GM18951 (cell line): ENCODE results near the gene LRRC15.

Experiments used
- POLR2A ChIP-seq: IDR thresholded peaks from 4 replicates; pipeline ENCODE4 v1.6.1; 2011; ENCODE audit warnings: mild to moderate bottlenecking; ENCODE audit not compliant: insufficient read length, insufficient read depth; ENCODE audit errors: extremely low read depth
- in situ Hi-C: fragments of 300-500 bp; cut with MboI; formaldehyde crosslinking; loops from one replicate; pipeline ENCODE4 v1.12.0; 2022; ENCODE audit warnings: low sequenced_read_pairs, mixed read lengths, inconsistent platforms; ENCODE audit not compliant: unreplicated experiment

Gene LRRC15

GRCh38 chr3:194343561-194343893, 26.0 kb downstream of the LRRC15 start:
- in situ Hi-C loops, result no loop called here
- no peak for TF ChIP-seq POLR2A

DNA sequence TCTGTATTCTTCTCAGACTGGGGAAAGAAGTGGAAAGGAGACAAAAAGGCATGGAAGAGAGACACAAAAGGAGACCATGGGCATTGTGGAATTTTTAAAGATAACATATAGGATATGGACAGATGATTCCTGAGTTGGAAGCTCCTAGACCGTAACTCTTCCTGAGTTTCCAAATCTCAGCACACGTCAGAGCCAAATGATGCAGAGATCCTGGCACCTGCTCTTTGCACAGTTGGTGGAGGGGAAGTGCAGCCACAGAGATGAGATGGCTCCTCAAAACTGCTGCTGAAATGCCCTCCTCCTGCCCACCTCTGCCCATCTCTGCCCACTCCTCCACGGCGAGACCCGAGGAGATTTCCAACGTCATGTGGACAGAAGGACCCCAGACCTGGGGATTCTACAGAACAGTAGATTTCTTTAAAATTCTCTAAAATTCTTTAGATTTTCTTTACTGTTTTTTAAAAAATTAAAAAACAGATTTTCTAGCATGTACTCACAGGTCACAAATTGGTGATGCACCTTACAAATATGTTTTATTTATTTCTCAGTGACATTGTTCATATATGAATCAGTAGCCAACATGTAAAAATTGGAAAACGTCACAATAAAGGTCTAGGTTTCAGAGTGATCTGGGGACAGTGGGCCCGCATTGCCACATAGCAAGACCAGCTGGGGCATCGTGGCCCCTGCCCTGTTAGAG, 26.5 kb downstream of the LRRC15 start:
- no peak for TF ChIP-seq POLR2A
- in situ Hi-C loops, result no loop called here

GRCh38 chr3:194340757-194341400, 28.7 kb downstream of the LRRC15 start:
- no peak for TF ChIP-seq POLR2A
- in situ Hi-C loops, result no loop called here

- no peak for TF ChIP-seq POLR2A
- in situ Hi-C loops, result loop anchor here (10.0 kb wide), 1 partner anchor 245 kb away; no protein-coding TSS in a partner anchor
Measured at GRCh38 chr3:194339840-194340239, 29.7 kb downstream of the LRRC15 start.

DNA sequence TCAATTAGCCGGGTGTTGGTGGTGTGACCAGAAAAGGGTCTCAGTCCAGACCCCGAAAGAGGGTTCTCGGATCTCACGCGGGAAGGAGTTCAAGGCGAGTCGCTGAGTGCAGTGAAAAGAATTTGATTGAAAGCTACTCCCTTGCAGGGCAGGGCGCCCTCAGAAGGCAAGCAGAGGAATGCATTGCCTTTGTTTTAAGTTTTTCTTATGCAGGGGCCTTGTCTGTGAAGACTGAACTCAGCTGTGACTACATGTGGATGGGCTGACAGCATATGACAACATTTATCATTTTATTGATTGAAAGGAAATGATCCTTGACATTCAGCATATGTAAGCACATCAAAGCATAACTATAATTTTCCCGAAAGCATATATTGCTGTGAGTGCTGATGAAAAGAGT, 30.2 kb downstream of the LRRC15 start:
- in situ Hi-C loops, result loop anchor here (10.0 kb wide), 1 partner anchor 245 kb away; no protein-coding TSS in a partner anchor

GRCh38 chr3:194337965-194338753, 31.4 kb downstream of the LRRC15 start:
- in situ Hi-C loops, result loop anchor here (10.0 kb wide), 1 partner anchor 247 kb away; no protein-coding TSS in a partner anchor
- no peak for TF ChIP-seq POLR2A

More for the DNA sequence above, 30.2 kb downstream of the LRRC15 start:
- TF ChIP-seq POLR2A, result no peak

DNA sequence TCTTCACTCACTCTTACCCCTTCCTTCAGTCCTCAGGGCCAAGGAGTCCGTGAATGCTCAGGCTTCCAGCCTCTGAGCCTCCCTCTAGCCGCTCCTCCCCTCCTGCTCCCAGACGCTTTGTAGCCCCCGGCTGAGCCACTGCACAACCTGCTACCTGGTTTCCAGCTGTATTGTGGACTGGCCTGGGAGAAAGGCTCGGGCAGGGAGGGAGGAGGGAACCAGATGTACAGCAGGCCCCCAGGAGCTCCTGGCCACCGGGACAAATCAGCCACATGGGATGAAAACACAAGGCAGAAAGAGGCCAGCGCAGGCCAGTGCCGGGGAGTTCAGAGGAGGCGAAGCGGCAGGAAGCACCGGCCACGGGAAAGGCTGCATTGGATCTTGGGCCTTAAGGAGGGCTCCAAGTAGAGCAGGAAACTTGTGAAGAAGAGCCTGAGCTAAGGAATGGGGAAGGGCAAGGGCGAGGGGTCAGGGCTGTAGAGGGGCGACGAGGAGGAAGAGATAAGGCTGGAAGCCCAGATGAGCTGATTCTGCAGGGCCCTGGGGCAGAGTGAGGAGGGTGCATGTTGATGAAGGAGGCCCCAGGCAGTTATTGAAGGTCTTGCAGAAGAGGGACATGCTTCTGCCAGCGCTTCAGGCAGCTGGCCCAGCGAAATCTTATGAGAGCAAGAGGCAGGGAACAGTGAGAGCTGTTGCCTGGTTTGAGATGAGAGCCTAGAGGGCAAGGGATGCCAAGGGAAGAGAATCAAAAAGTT, 32.8 kb downstream of the LRRC15 start:
- in situ Hi-C loops, result loop anchor here (10.0 kb wide), 1 partner anchor 248 kb away; no protein-coding TSS in a partner anchor
- no peak for TF ChIP-seq POLR2A

- no peak for TF ChIP-seq POLR2A
- in situ Hi-C loops, result loop anchor here (10.0 kb wide), 1 partner anchor 251 kb away; no protein-coding TSS in a partner anchor
Measured at GRCh38 chr3:194333981-194334320, 35.6 kb downstream of the LRRC15 start.

- TF ChIP-seq POLR2A, result no peak
- in situ Hi-C loops, result loop anchor here (10.0 kb wide), 1 partner anchor 251 kb away; no protein-coding TSS in a partner anchor
Measured at GRCh38 chr3:194333212-194333980, 36.1 kb downstream of the LRRC15 start.

DNA sequence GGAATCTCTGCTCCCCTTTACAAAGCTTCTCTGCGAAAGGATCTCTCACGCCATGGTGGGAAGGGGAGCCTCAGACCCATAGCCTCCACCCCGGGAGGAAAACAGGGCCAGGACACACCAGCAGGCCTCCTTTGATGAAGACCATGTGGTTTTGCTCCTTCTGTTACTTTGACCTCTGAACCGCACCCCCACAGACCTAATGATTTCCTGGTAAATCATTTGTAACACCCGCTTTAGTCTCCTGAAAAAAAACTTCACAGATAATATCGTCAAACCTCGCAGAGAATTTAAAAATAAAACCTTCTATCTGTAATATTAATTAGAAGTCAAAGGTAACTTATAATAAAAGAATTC, 36.7 kb downstream of the LRRC15 start:
- in situ Hi-C loops, result loop anchor here (10.0 kb wide), 1 partner anchor 252 kb away; no protein-coding TSS in a partner anchor
- TF ChIP-seq POLR2A, result no peak

GRCh38 chr3:194330579-194330978, 39.0 kb downstream of the LRRC15 start:
- no peak for TF ChIP-seq POLR2A
- in situ Hi-C loops, result loop anchor here (10.0 kb wide), 1 partner anchor 254 kb away; no protein-coding TSS in a partner anchor

DNA sequence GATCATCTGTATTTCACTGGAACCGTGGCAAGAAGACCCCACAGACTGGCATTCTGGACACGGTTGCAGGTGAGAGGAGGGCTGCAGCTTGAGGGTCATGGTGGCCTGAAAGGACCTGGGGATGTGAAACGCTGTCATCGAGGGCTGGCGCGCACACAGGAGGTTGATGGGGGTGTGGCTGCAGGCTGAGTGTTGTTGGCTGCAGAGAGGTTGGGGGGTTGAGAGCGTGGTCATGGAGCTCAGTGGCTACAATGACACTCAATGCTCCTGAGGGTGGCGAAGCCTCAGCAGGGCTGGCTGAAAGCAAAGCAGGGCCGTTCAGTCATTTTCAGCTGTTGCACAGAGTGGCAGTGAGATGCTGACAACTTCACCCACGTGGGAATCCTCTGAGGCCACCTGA, 39.4 kb downstream of the LRRC15 start:
- in situ Hi-C loops, result loop anchor here (10.0 kb wide), 1 partner anchor 255 kb away; no protein-coding TSS in a partner anchor
- TF ChIP-seq POLR2A, result no peak
